GM21529 (cell line): ENCODE measurements around the gene ST8SIA3.
"Not testable (repeated sequence)": the region's sequence is repeated elsewhere in the genome, so short reads cannot be mapped to it uniquely, and the experiment has no call there.

Source experiments
- ATAC-seq: cut with Tn5 transposase; IDR thresholded peaks from one replicate; pipeline ENCODE4 v1.9.1; 2021; ENCODE audit not compliant: unreplicated experiment

Gene ST8SIA3

GRCh38 chr18:57362714-57363113, 10.4 kb downstream of the ST8SIA3 start:
- no peak for ATAC-seq

GRCh38 chr18:57364460-57364859, 12.1 kb downstream of the ST8SIA3 start:
- ATAC-seq: no peak

- no peak for ATAC-seq
Measured at GRCh38 chr18:57366528-57367081, 14.2 kb downstream of the ST8SIA3 start.

DNA sequence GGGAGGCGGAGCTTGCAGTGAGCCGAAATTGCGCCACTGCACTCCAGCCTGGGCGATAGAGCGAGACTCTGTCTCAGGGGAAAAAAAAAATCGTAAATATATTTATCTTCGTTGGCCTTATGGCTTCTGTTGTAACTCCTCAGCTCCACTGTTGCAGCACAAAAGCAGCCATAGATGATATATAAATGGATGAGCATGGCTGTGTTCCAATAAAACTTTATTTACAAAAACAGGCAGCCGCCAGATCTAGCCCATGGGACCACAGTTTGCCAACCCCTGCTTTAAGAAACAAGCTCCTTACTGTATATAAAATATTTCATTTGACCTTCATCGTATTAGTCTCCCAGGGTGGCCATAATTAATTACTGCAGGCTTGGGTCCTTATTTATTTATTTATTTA, 20.1 kb downstream of the ST8SIA3 start:
- ATAC-seq: no peak

GRCh38 chr18:57373017-57373416, 20.7 kb downstream of the ST8SIA3 start:
- ATAC-seq: no peak

DNA sequence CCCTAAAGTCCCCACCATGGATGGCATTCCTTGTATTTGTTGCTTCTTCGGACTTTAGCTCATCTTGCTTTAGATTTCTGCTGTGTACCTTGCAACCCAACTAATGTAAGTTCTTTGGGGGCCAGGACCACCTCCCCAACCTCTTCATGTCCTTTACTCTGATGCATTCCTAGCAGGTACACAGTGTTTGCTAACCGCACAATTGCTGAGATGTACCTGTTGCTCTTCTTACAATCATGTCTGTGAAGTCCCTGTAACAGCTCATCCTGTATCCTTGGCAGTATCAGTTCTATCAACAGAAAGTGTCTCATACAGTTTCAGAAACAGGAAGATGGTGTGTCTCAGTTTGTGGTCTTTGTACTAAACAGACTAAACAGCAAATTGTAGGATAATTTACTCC, 24.1 kb downstream of the ST8SIA3 start:
- no peak for ATAC-seq

DNA sequence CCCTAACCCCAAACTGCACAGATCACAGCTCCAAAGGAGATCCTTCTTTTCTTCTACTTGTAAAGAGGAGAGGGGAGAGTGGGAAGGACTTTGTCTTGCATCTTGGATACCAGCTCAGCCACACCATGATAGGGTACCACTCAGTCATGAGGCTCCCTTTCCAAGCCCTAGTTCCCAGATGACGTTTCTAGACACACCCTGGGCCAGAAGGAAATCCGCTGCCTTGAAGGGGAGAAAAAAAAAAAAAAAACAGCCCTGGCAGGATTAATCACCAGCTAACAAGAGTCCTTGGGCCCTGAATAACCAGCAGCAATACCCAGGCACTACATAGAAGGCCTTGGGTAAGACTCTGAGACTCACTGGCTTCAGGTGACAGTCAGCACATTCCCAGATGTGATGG, 36.9 kb downstream of the ST8SIA3 start:
- ATAC-seq: no peak

DNA sequence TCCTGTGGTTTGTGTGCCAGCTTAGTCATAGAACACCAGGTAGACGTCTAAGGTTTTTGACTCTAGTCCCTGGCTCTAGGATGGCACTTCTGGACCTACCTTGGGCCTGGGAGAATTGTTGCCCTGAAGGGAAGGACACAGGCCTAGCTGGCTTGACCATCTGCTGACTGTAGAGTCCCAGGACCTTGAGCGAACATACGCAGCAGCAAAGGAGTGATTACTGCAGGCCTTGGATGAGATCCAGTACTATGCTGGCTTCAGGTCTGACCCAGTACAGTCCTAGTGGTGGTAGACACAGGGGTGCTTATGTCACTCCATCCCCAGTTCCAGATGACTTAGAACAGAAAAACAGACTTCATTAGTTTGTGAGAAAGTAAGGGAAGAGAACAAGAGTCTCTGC, 37.7 kb downstream of the ST8SIA3 start:
- ATAC-seq: no peak

DNA sequence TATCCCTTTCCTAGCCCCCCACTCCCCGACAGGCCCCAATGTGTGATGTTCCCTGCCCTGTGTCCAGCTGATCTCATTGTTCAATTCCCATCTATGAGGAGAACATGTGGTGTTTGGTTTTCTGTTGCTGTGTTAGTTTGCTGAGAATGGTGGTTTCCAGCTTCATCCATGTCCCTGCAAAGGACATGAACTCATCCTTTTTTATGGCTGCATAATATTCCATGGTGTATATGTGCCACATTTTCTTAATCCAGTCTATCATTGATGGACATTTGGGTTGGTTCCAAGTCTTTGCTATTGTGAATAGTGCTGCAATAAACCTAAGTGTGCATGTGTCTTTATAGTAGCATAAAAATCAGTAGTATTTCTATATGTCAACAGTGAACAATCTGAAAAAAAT, 42.4 kb downstream of the ST8SIA3 start:
- ATAC-seq: not testable (repeated sequence)

DNA sequence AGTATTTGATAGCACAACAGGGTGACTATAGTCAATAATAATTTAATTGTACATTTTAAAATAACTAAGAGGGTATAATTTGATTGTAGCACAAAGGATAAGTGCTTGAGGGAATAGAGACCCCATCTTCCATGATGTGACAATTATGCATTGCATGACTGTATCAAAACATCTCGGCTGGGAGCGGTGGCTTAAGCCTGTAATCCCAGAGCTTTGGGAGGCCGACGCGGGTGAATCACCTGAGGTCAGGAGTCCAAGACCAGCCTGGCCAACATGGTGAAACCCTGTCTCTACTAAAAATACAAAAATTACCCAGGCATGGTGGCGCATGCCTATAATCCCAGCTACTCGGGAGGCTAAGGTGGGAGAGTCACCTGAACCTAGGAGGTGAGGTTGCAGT, 44.5 kb downstream of the ST8SIA3 start:
- not testable (repeated sequence) for ATAC-seq

DNA sequence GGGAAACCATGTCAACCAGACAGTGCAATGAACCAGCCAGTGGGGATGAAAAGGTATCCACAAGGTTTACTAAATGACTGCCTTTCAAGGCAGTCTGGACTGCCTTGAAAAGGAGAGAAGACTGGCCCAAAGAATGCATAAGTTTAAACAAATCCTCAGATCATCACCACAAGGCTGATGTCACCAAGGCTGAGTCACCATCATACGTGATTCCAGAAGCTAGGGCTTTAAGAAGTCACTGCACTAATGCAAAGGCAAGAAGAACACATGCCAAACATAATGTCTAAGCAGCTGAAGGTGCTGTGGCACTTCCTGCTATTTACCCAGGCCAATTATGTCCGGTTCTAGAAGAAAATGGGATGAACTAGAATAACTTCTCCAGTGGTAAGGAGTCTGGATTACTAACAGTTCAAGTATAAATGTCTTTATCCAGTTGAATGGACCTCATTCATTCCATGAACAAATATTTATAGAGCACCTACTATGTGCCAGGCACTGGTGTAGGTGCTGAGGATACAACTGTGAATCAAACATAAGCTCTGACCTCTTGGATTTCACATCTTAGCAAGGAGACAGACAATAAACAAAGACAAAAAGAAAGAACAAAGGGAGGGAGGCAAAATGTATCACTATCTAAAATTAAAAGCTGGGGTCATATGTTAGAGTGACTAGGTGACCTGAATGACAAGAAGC, 45.2 kb downstream of the ST8SIA3 start:
- no peak for ATAC-seq

GRCh38 chr18:57404345-57404744, 52.0 kb downstream of the ST8SIA3 start:
- no peak for ATAC-seq

GRCh38 chr18:57409650-57410049, 57.3 kb downstream of the ST8SIA3 start:
- ATAC-seq: no peak

- ATAC-seq: no peak
Measured at GRCh38 chr18:57410749-57411148, 58.4 kb downstream of the ST8SIA3 start.

GRCh38 chr18:57416542-57416941, 64.2 kb downstream of the ST8SIA3 start:
- ATAC-seq: no peak
